Vagina (tissue), 2 donors: Measurements from ENCODE around the gene FAAH.

Experiments used
- CTCF ChIP-seq, 3 experiments: fragments of 450-650 bp in 2 of 3; fragments of 200-600 bp in 1 of 3; sonication (generic) in 1 of 3; IDR thresholded peaks; one replicate each; pipeline ENCODE4 v1.5.1; 2017 to 2019; ENCODE audit warnings: antibody characterized with exemption in 3 of 3, mild to moderate bottlenecking in 2 of 3, moderate library complexity in 2 of 3
- POLR2A ChIP-seq, 2 donors: fragments of 450-650 bp; IDR thresholded peaks; one replicate each; pipeline ENCODE4 v1.6.1; 2017; ENCODE audit warnings: antibody characterized with exemption in 2 of 2, mild to moderate bottlenecking in 2 of 2, moderate library complexity in 2 of 2
- POLR2AphosphoS5 ChIP-seq, 2 donors: sonication (generic); formaldehyde crosslinking; IDR thresholded peaks; one replicate each; pipeline ENCODE4 v1.9.0; 2017; ENCODE audit warnings: antibody characterized with exemption in 2 of 2, mild to moderate bottlenecking in 2 of 2, low read depth in 1 of 2; ENCODE audit not compliant: insufficient read depth in 1 of 2

DNA sequence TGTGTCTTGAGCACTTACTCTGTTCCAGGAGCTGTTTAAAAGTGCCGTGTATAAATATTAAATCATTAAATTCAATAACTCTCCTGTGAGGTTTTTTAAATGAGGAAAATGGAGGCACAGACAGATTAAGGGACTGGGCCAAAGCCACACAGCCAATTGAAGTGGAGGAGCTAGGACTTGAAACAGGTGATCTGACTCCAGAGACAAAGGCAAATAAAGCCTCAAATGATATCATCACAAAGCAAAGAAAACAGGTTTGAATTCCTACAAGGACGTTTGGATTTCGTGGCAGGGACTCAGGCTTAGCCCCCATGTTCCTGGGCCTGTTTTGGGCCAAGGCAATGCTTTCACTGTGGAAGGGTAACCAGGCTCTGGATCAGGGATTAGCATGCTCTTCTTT, 50.3 kb downstream of the FAAH start:
- no peak for TF ChIP-seq CTCF (IDR thresholded peaks at IDR 0.05)
- no peak for TF ChIP-seq POLR2A (IDR thresholded peaks at IDR 0.05)
- TF ChIP-seq POLR2AphosphoS5 (IDR thresholded peaks at IDR 0.05; ENCODE audit: insufficient read depth in 1 of 2, low read depth in 1 of 2) = no peak
